ENCODE data around the gene MTTP. TPM values are rescaled to one million over a fixed set of nuclear protein-coding genes. Genes with fewer than 3 reads are reported as not detected.

MTTP gene
- total and polyA plus RNA-seq, 11 donors, result 0.44 to 5.0 (median 2.2) TPM

GRCh38 chr4:99630857-99631360 is 56.3 kb downstream of the MTTP start:
- 44 to 64% (median 58%) methylated on average over 1 of the region's 1 CpG for WGBS, 4 donors
- intact Hi-C loops (cut with DNase I), result no loop called here
- no peak for ATAC-seq
- Histone ChIP-seq H3K36me3 (no peaks in the 10 kb centered on the region), H3K27ac (no peak overlapping the region), H3K4me1 (peaks cover 0 to 3% (median 0%) of the 10 kb centered on the region in 12 donors), H3K4me3 (no peak overlapping the region), H3K27me3 (no peaks in the 10 kb centered on the region), H3K9me3 (peaks cover 0 to 3% (median 0%) of the 10 kb centered on the region in 12 donors)
- TF ChIP-seq CTCF (IDR thresholded peaks at IDR 0.05) (no peak), POLR2A (IDR thresholded peaks at IDR 0.05) (no peak)
- no peak for DNase-seq

- Histone ChIP-seq H3K36me3 (no peaks in the 10 kb centered on the region), H3K27ac (no peak overlapping the region), H3K9me3 (peaks cover 0 to 3% (median 0%) of the 10 kb centered on the region in 12 donors), H3K27me3 (no peaks in the 10 kb centered on the region), H3K4me1 (peaks cover 0 to 3% (median 0%) of the 10 kb centered on the region in 12 donors), H3K4me3 (no peak overlapping the region)
- ATAC-seq (no peak), DNase-seq (no peak)
- intact Hi-C loops (cut with DNase I), result no loop called here
- 87 to 92% (median 90%) methylated on average over 14 of the region's 14 CpGs for WGBS, 4 donors
- TF ChIP-seq POLR2A (IDR thresholded peaks at IDR 0.05), result no peak
- no peak for TF ChIP-seq CTCF (IDR thresholded peaks at IDR 0.05)
Measured at GRCh38 chr4:99633772-99634171, 59.1 kb downstream of the MTTP start.

- intact Hi-C loops (cut with DNase I), result no loop called here
Measured at GRCh38 chr4:99634742-99635360, 60.2 kb downstream of the MTTP start.

More at GRCh38 chr4:99634742-99635360, 60.2 kb downstream of the MTTP start:
- H3K9me3 ChIP-seq, result peaks cover 0 to 3% (median 0%) of the 10 kb centered on the region in 12 donors
- ATAC-seq (no peak), DNase-seq (no peak)
- no peaks in the 10 kb centered on the region for H3K36me3 ChIP-seq
- H3K27ac ChIP-seq, result no peak overlapping the region
- no peak overlapping the region for H3K4me3 ChIP-seq
- whole genome bisulfite sequencing, 4 donors, result 56 to 60% (median 58%) methylated on average over 1 of the region's 1 CpG
- H3K4me1 ChIP-seq, result peaks cover 0 to 3% (median 0%) of the 10 kb centered on the region in 12 donors
- H3K27me3 ChIP-seq, result no peaks in the 10 kb centered on the region
- TF ChIP-seq CTCF (IDR thresholded peaks at IDR 0.05) (no peak), POLR2A (IDR thresholded peaks at IDR 0.05) (no peak)

Measured in heart left ventricle (tissue), 16 donors.